Kidney epithelial cell (primary cell): Measurements from ENCODE around the gene OTOP1. TPM values are rescaled to one million over a fixed set of nuclear protein-coding genes. Genes with fewer than 3 reads are reported as not detected.
"Not testable (repeated sequence)": the region's sequence is repeated elsewhere in the genome, so short reads cannot be mapped to it uniquely, and the experiment has no call there.

Experiments
- DNase-seq: peaks from one replicate; pipeline ENCODE4 v3.0.0-alpha.2; 2010; ENCODE audit warnings: low read depth
- H3K27me3 ChIP-seq: 2 replicates; pipeline ENCODE4 v1.6.0; 2011; ENCODE audit warnings: low read length; ENCODE audit not compliant: control insufficient read depth, insufficient read depth
- H3K36me3 ChIP-seq: 2 replicates; pipeline ENCODE4 v1.5.1; 2011; ENCODE audit warnings: low read length; ENCODE audit not compliant: control insufficient read depth, insufficient read depth
- H3K4me3 ChIP-seq: 2 replicates; pipeline ENCODE4 v1.5.1; 2011; ENCODE audit warnings: low read depth, mild to moderate bottlenecking, control low read depth, low read length
- total RNA-seq: library from RNA; depleted of rRNA; stranded (reverse); fragments of >200 nt; gene quantifications from 2 replicates; pipeline ENCODE4 v1.2.3, GENCODE V29; 2015

Gene OTOP1
- total RNA-seq, 1 donor from 2014 or later: not detected

DNA sequence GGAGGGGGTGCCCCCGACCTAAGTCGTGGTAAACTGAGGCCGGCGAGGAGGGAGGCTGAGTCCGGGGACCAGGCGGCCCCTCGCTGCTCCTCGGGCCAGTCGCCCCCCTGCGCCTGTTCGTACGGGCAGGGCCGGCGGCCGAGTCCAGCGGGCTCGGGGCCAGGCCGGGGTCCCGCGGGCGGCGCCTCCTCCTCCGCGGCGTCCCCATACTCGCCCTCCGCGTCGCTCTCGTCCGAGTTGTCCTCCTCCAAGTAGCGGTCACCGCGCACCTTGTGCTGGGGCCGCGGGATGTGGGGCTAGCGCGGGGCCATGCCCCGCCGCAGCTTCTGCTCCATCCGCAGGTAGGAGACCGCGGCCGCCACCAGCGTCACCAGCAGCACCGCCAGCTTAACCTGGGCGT is 83.4 kb downstream of the OTOP1 start:
- H3K36me3 ChIP-seq, H3K27me3 ChIP-seq, H3K4me3 ChIP-seq, DNase-seq: not testable (repeated sequence)

DNA sequence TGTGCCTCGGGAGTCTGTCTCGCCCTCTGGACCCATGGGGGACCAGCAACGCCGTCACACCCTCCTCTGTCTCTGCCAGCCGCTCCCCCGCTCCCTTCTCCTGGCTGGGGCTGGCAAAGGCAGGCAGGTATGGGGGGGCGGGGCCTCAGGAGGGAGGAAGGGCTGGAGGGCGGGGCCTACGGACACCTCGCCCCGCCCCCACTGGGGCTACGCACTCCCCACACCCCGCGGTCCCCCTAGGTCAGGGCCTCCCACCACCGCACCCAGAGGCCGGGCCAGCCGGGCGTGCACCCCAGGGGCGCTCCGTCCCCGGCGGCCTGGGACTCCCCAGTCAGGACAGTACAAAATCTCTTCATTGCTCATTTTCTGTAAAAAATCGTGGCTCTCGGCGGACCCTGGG is 84.0 kb downstream of the OTOP1 start:
- H3K27me3 ChIP-seq, H3K4me3 ChIP-seq, H3K36me3 ChIP-seq, DNase-seq: not testable (repeated sequence)

DNA sequence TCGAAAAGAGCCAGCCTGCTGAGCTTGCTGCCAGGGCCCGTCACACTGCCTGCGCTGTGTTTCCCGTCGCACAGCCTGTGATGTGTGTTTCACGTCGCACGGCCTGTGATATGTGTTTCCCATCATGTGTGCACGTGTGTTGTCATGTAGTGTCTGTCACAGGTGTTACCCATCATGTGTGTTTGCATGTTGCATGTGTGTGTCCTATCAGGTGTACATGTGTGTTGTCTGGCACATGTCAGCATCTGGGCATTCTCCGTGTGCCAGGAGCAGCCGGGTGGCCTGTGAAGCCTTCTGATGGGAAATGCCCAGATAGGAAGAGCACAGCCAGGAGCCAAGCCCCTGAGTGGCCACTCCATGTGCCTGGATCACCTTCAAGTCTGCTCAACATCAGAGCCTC is 85.5 kb downstream of the OTOP1 start:
- H3K36me3 ChIP-seq, DNase-seq, H3K27me3 ChIP-seq, H3K4me3 ChIP-seq: not testable (repeated sequence)

Other genes with a start within 250 kb of the OTOP1 start
- gene TMEM128, start 21.3 kb upstream of the OTOP1 start, total RNA-seq: 37.7 and 39.1 TPM in 2 replicates
- gene LYAR, start 63.2 kb upstream of the OTOP1 start, total RNA-seq: 17.9 and 21.0 TPM in 2 replicates
- 3.9 and 8.5 TPM in 2 replicates for gene ZBTB49, start 63.3 kb upstream of the OTOP1 start, total RNA-seq
- 9.7 and 12.7 TPM in 2 replicates for gene NSG1, start 160.2 kb upstream of the OTOP1 start, total RNA-seq